PC-3 (cell line): Measurements from ENCODE around the gene CAPS2.

Experiments used
- CTCF ChIP-seq: fragments of 300-600 bp; sonication (generic); conservative IDR thresholded peaks from 2 replicates; pipeline ENCODE4 v1.5.1; 2017; ENCODE audit warnings: antibody characterized with exemption, low read depth, mild to moderate bottlenecking, low read length
- EZH2 ChIP-seq: fragments of 300-600 bp; sonication (generic); IDR thresholded peaks from one replicate; pipeline ENCODE4 v1.6.1; 2017; ENCODE audit warnings: antibody characterized with exemption, mild to moderate bottlenecking, low read length; ENCODE audit not compliant: unreplicated experiment
- EZH2phosphoT487 ChIP-seq: fragments of 300-600 bp; sonication (generic); IDR thresholded peaks from 2 replicates; pipeline ENCODE4 v1.6.1; 2018; ENCODE audit warnings: mild to moderate bottlenecking, antibody characterized with exemption, low read length, borderline replicate concordance

DNA sequence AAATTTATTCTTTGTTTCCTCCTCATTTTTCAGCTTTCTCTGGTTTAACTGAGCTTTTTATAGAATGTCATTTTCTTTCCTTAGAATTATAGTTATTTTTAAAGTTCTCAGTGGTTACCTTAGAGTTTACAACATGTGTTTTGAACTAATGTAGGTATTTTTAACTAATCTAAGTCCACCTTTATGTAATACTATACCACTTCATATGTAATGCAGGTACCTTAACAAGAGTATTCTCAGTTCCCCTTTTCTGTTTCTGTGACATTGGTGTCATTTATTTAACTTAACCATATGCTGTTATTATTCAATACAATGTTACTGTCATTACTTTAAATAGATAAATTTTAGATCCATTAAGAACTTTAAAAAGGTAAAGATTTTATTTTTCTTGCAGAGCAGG lies 90.1 kb downstream of the CAPS2 start:
- TF ChIP-seq CTCF (no peak), EZH2 (no peak), EZH2phosphoT487 (no peak)
